Suppressor macrophage treated with lipopolysaccharide for 1 hour (primary cell): ENCODE measurements around the gene DRD4.

ENCODE experiments used
- DNase-seq, 3 donors: peaks; one replicate each; pipeline ENCODE4 v3.0.0-alpha.2; 2020 to 2022

DRD4 gene

DNA sequence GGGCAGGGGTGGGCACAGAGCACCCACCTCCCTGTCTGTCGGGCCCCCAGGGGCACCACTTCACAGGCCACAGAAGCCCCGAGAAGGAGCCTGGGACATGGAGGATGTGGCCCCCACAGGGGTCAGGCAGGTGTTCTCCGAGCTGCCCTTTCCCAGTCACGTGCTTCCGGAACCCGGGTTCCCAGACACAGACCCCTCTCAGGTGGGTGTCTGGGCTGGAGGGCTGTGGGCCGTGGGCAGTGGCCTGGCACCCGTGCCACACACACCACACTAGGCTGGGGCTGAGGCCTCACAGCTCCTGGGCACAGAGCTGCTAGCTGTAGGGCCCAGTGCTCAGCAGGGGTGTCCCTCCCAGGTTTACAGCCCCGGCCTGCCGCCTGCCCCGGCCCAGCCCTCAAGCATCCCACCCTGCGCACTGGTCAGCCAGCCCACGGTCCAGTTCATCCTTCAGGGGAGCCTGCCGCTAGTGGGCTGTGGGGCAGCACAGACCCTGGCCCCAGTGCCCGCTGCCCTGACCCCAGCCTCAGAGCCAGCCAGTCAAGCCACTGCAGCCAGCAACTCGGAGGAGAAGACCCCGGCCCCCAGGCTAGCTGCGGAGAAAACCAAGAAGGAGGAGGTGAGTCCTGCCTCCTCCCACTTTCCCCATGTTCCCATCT is 26.8 kb upstream of the DRD4 start:
- DNase-seq: no peak

DNA sequence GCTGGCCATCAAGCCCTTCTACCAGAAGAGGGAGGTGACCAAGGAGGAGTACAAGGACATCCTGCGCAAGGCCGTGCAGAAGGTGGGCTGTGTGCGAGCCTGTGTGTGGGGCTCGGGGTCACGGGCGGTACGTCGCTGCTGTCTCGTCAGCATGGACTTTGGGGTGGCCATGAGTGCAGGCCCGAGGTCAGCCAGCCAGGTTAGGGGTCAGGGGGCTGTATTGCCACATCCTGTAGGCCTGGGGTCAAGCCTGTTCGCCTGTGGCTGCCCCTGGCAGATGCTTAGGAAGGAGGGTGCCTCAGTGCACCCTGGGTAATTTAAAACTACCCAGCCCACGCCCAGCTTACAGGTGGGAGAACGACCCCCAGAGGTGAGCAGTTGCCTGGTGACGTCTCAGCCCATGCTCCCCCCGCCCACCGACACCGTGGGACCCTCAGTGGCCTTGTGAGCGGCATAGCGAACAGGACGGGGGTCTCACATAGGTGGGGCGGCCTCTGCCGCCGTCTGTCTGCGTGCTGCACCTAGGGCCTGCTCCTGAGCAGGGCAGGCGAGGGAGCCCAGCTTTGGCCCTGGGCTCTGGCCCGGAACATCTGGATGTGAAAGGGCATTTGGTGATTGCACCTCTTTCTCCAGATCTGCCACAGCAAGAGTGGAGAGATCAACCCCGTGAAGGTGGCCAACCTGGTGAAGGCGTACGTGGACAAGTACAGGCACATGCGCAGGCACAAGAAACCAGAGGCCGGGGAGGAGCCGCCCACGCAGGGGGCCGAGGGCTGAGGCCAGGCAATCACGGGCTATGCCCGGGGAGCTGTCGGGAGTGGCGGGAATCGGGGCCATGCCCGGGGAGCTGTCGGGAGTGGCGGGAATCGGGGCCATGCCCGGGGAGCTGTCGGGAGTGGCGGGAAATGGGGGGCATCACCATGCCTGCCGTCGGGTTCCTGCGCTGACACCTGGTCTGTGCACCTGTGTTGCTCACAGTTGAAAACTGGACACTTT is 25.8 kb upstream of the DRD4 start:
- peak in 2 of 3 donors; percentile 21 to 33 for DNase-seq

DNA sequence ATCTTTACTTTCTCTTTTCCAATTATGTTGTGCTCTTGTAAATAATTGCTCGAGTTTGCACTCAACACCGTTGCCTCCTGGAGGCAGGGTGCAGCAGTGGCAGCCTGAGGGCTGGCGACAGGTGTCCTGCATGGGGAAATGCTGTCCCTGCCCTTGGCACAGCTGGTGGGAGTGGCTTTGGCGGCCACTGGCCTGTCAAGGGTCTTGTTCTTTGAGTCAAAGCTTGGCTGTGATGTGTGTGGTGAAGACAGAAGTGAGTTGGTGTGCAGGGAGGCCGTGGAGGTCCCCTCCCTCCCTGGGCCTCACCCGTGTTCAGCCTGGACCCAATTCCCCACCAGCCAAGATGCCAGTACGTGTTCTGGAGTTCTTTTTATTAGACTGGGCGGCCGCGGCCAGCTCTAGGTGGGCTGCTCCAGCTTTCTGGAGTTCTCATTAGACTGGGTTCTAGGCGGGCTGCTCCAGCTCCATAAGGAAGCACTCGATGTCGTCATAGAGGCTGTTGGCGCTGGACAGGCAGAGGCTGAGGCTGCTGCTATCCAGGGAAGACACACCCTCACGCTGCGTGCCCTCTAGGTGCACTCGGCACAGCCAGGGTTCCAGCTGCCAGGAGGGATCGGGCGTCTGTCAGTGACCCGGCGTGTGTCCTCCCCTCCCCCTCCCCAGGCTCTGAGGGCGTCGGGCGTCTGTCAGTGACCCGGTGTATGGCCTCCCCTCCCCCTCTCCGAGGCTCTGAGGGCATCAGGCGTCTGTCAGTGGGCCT is 24.7 kb upstream of the DRD4 start:
- DNase-seq: peak; percentile 29 to 48 (median 47)

DNA sequence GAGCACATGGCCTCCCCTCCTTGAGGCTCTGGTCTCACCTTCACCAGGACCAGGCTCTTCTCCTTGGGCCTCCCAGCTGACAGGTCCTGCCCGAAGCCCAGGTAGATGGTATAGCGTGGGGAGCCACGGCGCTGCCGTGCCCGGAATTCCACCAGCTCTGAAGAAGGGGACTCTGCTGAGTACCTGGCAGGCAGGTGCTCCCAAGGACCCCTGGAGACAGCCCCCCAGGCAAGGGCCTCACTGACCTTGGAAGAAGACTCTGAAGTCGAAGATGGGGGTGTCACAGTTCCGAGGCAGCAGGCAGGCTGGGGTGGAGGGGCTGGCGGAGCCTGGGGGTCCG is 24.1 kb upstream of the DRD4 start:
- no peak for DNase-seq

DNA sequence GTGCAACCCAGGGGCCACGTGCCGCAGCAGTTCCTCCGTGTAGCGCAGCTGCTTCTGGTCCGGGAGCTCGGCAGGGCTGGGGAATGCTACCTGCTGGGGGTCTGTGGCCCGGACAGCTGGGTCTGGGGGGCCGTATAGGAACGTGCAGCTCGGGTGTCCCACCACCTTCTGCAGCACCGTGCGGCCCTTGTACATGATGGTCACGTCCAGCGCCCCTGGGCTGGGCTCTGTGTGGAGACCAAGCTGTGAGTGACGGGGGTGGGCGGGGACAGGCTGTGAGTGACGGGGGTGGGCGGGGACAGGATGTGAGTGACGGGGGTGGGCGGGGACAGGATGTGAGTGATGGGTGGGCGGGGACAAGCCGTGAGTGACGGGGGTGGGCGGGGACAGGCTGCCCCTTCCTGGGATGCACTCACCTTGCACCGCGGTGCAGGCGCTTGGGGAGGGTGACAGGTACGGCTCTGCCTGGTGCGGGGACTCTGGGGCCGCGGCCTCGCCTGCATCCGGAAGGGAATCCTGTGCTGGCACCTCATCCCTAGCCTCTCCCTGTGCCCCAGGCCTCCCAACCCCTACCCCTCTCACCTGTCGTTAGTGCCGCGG is 23.6 kb upstream of the DRD4 start:
- peak; percentile 74 to 95 (median 78) for DNase-seq

DNA sequence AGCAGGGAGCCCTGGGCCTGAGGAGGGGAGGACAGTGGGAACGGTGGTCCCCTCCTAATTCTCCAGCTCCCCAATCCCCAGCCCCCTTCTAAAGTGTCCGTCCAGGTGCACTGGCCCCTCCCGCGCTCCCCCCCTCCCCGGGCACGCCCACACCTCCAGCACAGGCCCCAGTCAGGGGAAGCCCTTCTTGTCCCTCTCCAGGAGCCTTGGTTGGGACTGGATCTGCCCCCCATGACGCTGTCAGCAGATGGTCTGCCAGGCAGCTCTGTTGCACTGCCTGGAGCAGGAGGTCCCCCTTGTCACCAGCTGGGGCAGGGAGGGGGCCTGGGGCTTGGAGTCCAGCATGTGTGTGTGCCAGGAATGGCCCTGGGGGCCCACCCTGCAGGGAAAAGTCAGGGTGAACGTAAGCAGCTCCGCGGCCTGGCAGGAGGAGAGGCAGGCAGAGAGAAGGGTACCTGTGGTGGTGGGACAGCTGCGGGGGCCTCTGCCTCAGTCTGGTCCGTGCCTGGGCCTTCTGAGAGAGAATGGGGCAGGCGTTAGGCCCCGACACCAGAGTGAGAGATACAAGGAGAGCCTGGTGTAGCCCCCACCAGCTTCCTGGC is 22.9 kb upstream of the DRD4 start:
- no peak for DNase-seq

DNA sequence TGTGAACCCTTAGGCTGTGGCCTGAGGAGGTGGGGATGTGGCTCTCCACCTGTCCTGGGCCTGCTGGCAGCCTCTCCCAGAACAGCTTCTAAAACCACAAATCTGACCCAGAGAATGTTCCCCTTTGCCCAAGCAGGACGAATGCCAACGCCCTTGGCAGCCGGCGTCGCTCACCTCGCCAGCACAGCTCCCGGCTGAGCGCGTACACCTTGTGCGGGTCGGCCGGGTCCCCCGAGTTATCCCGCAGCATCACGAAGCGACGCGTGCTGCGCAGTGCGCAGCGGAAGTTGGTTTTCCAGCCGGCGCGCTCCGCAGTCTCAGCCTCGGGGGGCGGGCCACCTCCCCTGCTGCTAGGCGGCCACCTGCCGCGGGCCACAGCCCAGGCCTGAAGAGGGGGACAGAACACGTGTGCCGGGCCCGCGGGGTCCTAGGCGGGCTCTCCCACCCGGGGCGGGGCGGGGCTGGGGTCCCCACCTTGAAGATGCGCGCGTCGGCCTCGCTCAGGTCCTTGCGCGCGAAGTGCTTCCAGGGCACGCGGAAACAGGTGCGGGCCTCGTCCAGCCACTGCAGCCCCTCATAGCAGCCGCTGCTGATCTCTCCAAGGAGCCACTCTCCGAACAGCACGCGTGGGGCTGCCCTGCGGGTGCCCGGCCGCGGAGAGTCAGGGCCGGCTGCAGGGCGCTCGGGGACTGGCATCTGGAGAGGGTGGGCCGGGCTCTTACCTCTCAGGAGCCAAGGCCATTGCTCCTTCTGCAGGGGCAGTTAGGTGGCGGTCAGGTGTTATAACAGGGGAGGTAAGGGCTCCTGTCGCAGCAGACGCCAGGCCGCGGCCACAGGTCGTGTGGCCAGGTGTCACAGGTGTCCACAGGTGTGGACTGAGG is 22.2 kb upstream of the DRD4 start:
- DNase-seq: peak in 1 of 3 donors; percentile 28

DNA sequence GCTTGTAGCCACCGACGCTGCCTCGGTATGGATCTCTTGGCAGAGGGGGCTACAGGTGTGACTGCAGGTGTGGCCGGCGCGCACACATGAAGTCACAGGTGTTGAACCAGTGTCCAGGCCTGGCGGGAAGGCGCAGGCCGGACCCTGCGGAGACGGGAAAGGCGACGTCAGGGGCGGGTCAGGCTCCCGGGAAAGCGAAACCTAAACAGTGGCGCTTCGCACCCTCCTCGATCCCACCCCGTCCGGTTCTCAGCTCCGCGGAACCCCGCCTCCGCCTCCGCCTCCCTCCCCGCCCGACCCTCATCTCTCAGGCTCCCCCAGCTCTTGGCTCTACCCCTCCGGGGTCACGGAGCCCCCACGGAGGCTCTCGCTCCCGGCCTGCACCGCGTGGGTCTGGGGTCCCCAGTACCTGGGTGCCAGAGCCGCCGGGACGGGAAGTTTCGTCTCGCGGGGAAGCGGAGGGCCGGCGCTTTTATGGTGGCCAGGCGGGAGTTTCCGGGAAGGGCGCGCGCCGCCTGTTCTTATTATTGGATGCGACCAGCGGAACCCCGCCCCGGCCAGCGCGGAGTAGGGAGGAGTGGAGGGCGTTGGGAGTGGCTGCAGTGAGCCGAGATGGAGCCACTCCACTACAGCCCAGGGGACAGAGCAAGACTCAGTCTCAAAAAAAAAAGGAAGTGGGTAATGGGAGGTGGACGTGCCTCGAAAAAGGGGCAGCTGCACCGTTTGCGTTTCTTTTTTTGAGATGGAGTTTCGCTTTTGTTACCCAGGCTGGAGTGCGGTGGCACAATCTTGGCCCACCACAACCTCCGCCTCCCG is 21.4 kb upstream of the DRD4 start, which contains the start of gene IRF7:
Gene IRF7, minus strand, starts transcription at position 447 of the 816 bp plus-strand sequence. CDS start 586 bp downstream, outside the sequence.
- peak; percentile 99 to 100 (median 99) for DNase-seq

DNA sequence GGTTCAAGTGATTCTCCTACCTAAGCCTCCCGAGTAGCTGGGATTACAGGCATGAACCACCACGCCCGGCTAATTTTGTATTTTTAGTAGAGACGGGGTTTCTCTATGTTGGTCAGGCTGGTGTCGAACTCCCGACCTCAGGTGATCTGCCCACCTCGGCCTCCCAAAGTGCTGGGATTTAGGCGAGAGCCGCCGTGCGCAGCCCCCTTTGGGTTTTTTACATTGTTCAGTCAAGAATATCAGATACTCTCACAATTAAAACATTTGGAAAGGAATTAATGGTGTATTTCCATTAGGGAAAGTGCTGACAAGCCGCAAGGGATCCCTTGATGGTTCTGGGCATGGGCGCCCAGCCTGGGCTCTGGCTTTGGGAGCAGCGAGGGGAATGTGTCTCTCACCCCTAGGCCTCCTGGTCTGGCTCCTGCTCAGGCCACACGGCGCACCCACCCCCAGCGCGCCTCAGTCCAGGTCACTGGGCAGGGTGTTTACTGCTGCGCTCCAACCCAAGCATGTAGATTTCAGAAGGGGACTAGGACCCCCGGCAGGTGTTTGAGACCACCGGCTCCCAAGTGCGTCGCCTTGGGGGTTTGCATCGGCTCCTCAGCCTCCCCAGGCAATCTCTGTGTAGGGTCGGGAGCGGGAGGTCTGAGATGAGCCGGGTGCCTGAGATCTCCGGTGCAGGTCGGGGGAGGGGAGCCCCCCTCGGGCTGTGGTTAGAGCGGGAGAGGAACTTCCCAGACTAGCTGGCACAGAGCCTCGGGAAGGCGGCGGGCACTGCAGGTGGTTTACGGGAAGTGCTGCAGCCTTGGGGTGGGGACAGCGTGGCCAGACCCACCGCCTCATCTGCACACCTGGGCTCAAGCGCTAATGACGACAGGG is 20.5 kb upstream of the DRD4 start:
- peak in 1 of 3 donors; percentile 36 for DNase-seq

DNA sequence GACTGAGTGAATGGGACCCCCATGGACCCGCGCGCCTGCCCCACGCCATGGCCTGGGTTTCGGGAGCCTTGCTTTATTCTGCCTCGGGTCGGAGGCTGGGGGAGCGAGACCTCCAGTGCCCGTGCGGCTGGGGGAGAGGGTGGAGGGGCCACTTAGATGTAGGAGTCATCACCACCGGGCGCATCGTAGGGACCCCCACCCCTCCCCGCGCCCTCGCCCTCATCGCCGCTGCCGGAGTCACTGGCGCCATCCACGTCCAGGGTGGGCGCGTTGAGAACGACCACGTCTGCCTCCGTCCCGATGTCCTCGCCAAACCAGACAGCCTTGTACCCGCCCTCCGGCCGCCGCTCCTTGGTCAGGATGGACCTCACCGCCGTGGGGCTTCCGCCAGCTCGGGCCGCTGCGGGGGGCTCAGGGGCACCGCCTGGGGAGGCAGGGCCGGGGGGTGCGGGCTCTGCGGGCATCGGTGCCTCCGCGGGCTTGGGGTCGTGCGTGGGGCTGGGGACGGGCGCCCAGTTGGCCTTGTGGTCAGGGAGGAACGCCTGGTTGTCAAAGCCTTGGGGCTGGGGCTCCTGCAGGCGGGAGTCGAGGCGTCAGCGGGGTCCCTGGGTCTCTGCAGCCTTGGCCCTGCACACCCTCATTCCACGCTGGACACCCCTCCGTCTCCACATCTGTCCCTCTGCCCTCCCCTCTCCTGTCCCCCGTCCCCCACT is 19.7 kb upstream of the DRD4 start:
- no peak for DNase-seq

DNA sequence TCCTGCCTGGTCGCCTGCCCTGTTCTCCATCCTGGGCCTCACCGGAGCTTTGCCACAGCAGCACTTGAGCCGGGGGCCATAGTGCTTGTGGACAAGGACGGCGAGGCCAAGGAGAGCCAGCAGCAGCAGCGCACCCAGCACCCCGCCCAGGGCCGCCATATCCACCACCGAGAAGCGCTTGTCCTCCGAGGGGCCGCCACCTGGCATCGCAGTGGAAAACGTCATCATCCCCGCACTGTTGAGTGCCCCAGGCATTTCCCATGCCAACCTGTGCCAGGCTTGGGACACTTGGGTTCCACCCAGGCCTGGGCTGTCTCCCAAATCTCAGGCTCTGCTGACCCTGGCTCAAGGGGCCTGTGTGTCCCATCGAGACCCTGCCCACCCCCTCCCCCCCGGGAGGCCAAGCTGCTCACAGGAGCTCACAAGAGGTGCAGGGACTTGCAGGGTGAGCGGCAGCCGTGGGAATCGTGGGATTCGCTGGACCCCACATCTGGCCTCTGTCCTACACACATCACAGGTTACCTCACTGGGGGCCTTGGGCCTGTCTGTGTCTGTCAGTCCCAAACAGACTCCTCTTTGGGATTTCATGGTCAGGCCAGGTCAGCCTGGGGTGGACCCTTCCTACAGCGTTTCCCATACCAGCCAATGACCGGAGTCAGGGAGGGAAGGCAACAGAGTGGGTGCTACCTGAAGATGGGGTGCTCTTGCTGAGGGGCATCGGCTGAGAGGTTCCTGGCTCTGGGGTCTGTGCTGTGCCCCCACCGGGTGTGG is 19.0 kb upstream of the DRD4 start:
- no peak for DNase-seq

DNA sequence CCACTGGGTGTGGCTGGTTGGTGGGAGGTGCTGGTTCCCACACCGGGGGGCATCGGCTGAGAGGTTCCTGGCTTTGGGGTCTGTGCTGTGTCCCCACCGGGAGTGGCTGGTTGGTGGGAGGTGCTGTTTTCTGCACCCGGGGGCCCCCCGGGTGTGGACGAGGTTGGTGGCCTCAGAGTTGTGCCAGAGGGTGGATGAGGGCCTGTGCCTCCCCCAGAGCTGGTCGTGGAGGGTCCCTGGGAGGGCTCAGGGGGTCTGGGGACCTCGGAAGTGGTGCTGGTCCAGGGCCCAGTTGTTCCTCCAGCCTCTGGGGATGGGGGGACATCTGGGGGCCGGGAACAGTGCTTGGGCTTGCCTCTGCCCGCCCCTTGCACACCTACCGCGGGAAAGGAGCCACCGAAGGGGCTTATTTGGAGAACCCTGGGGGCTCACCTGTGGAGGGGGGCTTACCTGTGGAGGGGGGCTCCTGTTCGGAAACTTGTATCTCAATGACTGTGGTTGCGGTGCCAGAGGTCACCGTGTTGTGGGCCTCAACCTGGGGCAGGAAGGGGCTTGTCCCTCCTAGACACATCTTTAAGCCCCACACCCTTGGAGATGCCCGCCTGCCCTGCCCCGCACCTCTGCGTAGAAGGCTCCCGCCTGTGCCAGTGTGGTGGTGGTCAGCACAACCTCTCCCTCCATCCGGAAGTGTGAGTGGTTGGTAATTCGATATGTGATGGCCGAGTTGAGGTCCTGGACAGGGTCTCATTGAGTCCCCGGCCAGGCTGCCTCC is 18.0 kb upstream of the DRD4 start:
- no peak for DNase-seq

DNA sequence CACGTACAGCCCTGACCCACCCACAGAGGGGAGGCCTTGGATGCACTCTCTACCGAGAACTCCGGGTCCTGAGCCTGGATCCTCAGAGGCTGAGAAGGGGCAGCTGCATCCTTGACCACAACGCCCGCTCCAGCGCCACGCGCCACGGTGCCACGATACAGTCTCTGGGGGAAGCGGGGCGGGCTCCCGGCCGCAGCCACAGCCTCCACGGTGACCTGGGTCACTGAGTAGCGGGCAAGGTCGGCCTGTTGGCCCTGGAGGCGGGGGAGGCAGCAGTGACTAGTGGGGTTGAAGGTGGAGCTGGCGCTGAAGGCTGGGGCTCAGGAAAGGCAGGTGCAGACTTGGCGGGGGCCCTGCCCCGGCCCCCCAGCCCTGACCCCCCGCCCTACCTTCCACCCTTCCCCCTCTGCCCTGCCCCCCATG is 17.4 kb upstream of the DRD4 start:
- DNase-seq: no peak

DNA sequence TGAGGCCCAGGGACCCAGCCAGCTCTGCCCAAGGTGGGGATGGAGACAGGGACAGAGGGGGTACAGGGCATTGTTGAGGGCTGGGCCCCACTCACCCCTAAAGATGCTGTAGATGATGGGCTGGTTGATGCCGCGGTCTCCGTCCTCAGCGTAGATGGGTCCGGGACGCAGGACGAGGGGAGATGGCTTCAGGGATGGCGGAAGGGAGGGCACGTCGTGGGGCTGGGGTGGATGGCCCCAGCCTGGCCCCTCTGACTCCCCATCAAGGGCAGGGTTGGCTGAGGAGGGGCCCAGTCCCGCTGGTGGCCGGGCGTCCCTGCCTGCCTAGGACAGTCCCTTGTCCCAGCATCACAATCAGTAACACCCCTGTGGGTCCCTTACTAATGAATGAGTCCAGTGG is 16.9 kb upstream of the DRD4 start:
- no peak for DNase-seq

DNA sequence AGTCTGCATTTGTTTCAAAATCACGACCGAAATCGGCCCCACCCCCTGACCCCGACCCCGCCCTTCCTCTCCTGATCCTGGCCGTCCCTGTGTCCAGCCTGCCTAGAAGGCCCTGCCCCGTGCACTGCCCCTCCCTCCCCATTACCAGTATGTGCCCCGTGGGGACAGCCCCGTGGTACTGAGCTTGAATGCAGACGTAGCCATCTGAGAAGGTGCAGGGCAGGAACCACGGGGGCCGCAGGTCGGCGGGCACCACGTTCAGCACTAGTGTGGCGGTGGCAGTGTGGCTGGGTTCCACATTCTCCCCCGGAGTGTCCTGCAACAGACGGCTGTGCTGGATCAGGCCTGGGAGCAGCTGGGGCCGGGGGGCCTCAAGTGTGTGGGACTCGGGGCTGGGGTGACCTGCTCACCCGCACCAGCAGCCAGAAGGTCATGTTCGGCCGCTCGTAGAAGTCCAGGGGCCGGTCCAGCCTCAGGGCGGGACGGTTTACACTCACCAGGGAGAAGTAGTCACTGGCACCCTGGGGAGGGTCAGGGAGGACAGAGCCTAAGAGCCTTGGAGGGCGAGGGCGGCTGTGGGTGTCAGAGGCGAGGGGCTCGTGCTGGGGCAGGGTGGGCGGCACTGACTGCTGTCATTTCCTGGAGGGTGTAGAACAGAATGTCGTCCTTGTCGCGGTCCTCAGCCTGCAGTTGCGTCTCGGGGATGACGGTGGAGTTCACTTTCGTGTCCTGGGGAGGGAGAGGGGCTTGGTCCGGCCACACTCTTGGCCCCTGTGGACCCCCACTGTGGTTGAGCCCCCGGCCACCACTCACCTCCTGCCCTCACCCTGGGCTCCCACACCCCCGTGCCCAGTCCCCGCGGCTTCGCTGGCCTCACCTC is 15.9 kb upstream of the DRD4 start:
- DNase-seq: no peak

DNA sequence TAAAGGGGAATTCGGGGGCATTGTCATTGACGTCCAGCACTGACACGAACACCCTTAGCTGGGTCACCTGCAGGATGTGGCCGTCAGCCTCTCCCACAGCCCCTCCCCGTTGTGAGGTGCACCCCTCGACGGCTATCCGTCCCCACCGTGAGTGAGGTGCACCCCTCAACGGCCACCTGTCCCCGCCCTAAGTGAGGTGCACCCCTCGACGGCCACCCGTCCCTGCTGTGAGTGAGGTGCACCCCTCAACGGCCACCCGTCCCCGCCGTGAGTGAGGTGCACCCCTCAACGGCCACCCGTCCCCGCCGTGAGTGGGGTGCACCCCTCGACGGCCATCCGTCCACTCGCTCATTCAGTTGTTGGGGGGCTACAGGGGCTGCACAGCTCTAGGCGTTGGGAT is 15.2 kb upstream of the DRD4 start:
- DNase-seq: no peak
